HepG2 (cell line): ENCODE results near the gene ADAMTS16.

ENCODE experiments used
- FOXA1 ChIP-seq, 2 experiments: fragments of 450-650 bp in 1 of 2; sonication (generic) in 1 of 2; formaldehyde crosslinking in 1 of 2; IDR thresholded peaks; 2 replicates each; pipeline versions ENCODE4 v1.4.0 to v1.6.1; 2016 to 2020; ENCODE audit warnings: missing genetic modification reagents in 1 of 2
- HIVEP1 ChIP-seq: sonication (generic); formaldehyde crosslinking; IDR thresholded peaks from 2 replicates; pipeline ENCODE4 v1.4.0; 2020; ENCODE audit warnings: mild to moderate bottlenecking, missing genetic modification reagents
- MXD4 ChIP-seq: IDR thresholded peaks from 2 replicates; pipeline ENCODE4 v1.6.1; 2016; ENCODE audit warnings: mild to moderate bottlenecking, missing biosample characterization, missing genetic modification reagents
- NONO ChIP-seq, 2 experiments: fragments of 450-650 bp in 1 of 2; sonication (generic) in 1 of 2; formaldehyde crosslinking in 1 of 2; IDR thresholded peaks in 1 of 2; conservative IDR thresholded peaks in 1 of 2; 2 replicates each; pipeline versions ENCODE4 v1.6.1 to v1.8.0; 2017 to 2022; ENCODE audit warnings: mild to moderate bottlenecking in 1 of 2, missing genetic modification reagents in 1 of 2, moderate library complexity in 1 of 2
- TBL1XR1 ChIP-seq: fragments of 150-350 bp; IDR thresholded peaks from 2 replicates; pipeline ENCODE4 v1.6.1; 2014; ENCODE audit warnings: borderline replicate concordance, low read length; ENCODE audit not compliant: partially characterized antibody
- ZNF263 ChIP-seq: sonication (generic); formaldehyde crosslinking; IDR thresholded peaks from 2 replicates; pipeline ENCODE4 v1.4.0; 2020; ENCODE audit warnings: missing genetic modification reagents
- ZNF484 ChIP-seq: sonication (generic); formaldehyde crosslinking; IDR thresholded peaks from 2 replicates; pipeline ENCODE4 v1.5.1; 2020; ENCODE audit warnings: mild to moderate bottlenecking, low read depth, missing genetic modification reagents, borderline replicate concordance
- ZNF761 ChIP-seq: sonication (generic); formaldehyde crosslinking; conservative IDR thresholded peaks from 2 replicates; pipeline ENCODE4 v1.4.0; 2020; ENCODE audit warnings: mild to moderate bottlenecking, missing genetic modification reagents
- TF ChIP-seq, protein P1 (sequence below): sonication (generic); formaldehyde crosslinking; IDR thresholded peaks from 2 replicates; pipeline ENCODE4 v1.5.0; 2020; ENCODE audit warnings: mild to moderate bottlenecking, missing genetic modification reagents, moderate library complexity

DNA sequence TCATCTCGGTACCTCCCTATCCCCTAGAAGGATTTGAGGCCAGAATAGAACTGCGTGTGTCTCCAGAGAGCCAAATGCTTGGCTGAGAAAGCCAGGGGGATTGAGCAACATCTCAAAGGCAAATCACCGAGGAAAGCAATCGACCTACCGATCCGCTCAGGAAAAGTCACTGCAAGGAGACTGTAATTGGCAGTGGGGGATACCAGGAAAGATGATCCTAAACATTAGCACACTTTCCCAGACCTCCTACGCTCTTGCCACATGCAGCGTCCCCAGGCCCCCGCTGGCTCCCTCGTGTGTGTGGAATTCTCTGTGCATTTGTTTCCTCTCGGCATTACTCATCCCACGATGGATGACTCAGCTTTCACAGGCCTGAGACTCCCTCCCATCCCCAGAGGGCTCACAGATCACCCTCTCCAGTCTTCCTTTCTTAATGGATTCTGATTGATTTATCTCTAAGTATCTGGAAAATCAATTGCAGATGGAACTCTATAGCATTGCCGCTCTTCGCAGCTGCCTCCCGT lies 200.1 kb downstream of the ADAMTS16 start:
- no peak for TF ChIP-seq HIVEP1
- no peak for TF ChIP-seq ZNF761 (CRISPR knock-in tag)
- no peak for TF ChIP-seq FOXA1 (IDR thresholded peaks at IDR 0.05)
- no peak for TF ChIP-seq FOXA1 (CRISPR knock-in tag; IDR thresholded peaks at IDR 0.05)
- 0 out of 2 replicates have a peak, but pooled peaks have one; percentile 27 for TF ChIP-seq ZNF263 (CRISPR knock-in tag)
- TF ChIP-seq ZNF484 (CRISPR knock-in tag), result no peak
- no peak for TF ChIP-seq NONO (IDR thresholded peaks at IDR 0.05)
- TF ChIP-seq NONO (CRISPR knock-in tag; conservative IDR thresholded peaks at IDR 0.05), result no peak
- TF ChIP-seq, protein P1, sequence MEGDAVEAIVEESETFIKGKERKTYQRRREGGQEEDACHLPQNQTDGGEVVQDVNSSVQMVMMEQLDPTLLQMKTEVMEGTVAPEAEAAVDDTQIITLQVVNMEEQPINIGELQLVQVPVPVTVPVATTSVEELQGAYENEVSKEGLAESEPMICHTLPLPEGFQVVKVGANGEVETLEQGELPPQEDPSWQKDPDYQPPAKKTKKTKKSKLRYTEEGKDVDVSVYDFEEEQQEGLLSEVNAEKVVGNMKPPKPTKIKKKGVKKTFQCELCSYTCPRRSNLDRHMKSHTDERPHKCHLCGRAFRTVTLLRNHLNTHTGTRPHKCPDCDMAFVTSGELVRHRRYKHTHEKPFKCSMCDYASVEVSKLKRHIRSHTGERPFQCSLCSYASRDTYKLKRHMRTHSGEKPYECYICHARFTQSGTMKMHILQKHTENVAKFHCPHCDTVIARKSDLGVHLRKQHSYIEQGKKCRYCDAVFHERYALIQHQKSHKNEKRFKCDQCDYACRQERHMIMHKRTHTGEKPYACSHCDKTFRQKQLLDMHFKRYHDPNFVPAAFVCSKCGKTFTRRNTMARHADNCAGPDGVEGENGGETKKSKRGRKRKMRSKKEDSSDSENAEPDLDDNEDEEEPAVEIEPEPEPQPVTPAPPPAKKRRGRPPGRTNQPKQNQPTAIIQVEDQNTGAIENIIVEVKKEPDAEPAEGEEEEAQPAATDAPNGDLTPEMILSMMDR (CRISPR knock-in tag), result peak; percentile 65
- TF ChIP-seq TBL1XR1, result no peak
- no peak for TF ChIP-seq MXD4
